Esophagus squamous epithelium (tissue), 5 donors: ENCODE data around the gene OSTM1. TPM values are rescaled to one million over a fixed set of nuclear protein-coding genes. Genes with fewer than 3 reads are reported as not detected.

ENCODE experiments used
- DNase-seq: peaks from one replicate; lab custom pipeline; 2025; lab: John Stamatoyannopoulos, UW
- H3K27ac ChIP-seq, 4 donors: fragments of 200-600 bp; sonication (generic); one replicate each; pipeline ENCODE4 v1.5.1; 2016 to 2019; ENCODE audit warnings: mild to moderate bottlenecking in 1 of 4
- H3K27me3 ChIP-seq, 4 donors: fragments of 200-600 bp; sonication (generic); 1 replicate in 3 of 4; 2 replicates in 1 of 4; pipeline versions ENCODE4 v1.5.1 to v1.6.0; 2017 to 2021; ENCODE audit warnings: antibody characterized with exemption in 1 of 4
- H3K36me3 ChIP-seq, 3 donors: fragments of 200-600 bp; sonication (generic); one replicate each; pipeline ENCODE4 v1.5.1; 2016 to 2019
- H3K4me1 ChIP-seq, 3 donors: fragments of 200-600 bp; sonication (generic); one replicate each; pipeline ENCODE4 v1.5.1; 2017 to 2019
- H3K4me3 ChIP-seq, 4 donors: fragments of 200-600 bp; sonication (generic); 1 replicate in 3 of 4; 2 replicates in 1 of 4; pipeline ENCODE4 v1.5.1; 2016 to 2019; ENCODE audit warnings: mild to moderate bottlenecking in 2 of 4, moderate library complexity in 1 of 4
- H3K9me3 ChIP-seq, 3 donors: fragments of 200-600 bp; sonication (generic); one replicate each; pipeline ENCODE4 v1.5.1; 2016 to 2019
- CTCF ChIP-seq, 6 experiments: fragments of 450-650 bp in 4 of 6; fragments of 200-600 bp in 2 of 6; sonication (generic) in 2 of 6; IDR thresholded peaks; one replicate each; pipeline ENCODE4 v1.5.1; 2016 to 2019; ENCODE audit warnings: antibody characterized with exemption in 6 of 6, mild to moderate bottlenecking in 4 of 6, moderate library complexity in 4 of 6
- POLR2A ChIP-seq, 4 donors: fragments of 450-650 bp; IDR thresholded peaks; one replicate each; pipeline ENCODE4 v1.6.1; 2017; ENCODE audit warnings: antibody characterized with exemption in 4 of 4, mild to moderate bottlenecking in 4 of 4, moderate library complexity in 3 of 4
- WGBS, 2 donors: methylation state at CpG; one replicate each; pipeline ENCODE4 v1.1.5; 2018; 5-methylcytosine and 5-hydroxymethylcytosine counted together
- intact Hi-C: fragments of 100-400 bp; cut with DNase I; formaldehyde crosslinking; loops from one replicate; pipeline ENCODE4 v1.15.0; 2022
- total RNA-seq, 4 donors: library from RNA; depleted of rRNA; stranded (reverse); fragments of >200 nt; gene quantifications; one replicate each; pipeline ENCODE4 v1.1.0, GENCODE V29; 2016
- donor health status: DM: yes; HTN: yes; CAD: no.

The OSTM1 gene
- total RNA-seq, 4 donors from 2014 or later = 12.6 to 27.1 (median 14.7) TPM

GRCh38 chr6:108051481-108051880 lies 23.1 kb downstream of the OSTM1 start:
- no peak for DNase-seq
- H3K4me3 ChIP-seq = no peak overlapping the region
- no peaks in the 10 kb centered on the region for H3K4me1 ChIP-seq
- intact Hi-C loops = no loop called here
- TF ChIP-seq POLR2A (IDR thresholded peaks at IDR 0.05) (no peak), CTCF (IDR thresholded peaks at IDR 0.05) (no peak)
- H3K36me3 ChIP-seq = peaks cover 0 to 79% (median 0%) of the 10 kb centered on the region in 3 donors
- no peaks in the 10 kb centered on the region for H3K27me3 ChIP-seq
- no peak overlapping the region for H3K27ac ChIP-seq
- no peaks in the 10 kb centered on the region for H3K9me3 ChIP-seq

GRCh38 chr6:108039681-108040080 lies 34.9 kb downstream of the OSTM1 start:
- intact Hi-C loops = no loop called here
- no peak for DNase-seq
- no peaks in the 10 kb centered on the region for H3K4me1 ChIP-seq
- H3K4me3 ChIP-seq = no peak overlapping the region
- peaks cover 0 to 89% (median 3%) of the 10 kb centered on the region in 3 donors for H3K36me3 ChIP-seq
- no peaks in the 10 kb centered on the region for H3K9me3 ChIP-seq
- H3K27me3 ChIP-seq = no peaks in the 10 kb centered on the region
- no peak overlapping the region for H3K27ac ChIP-seq
- TF ChIP-seq CTCF (IDR thresholded peaks at IDR 0.05) (no peak), POLR2A (IDR thresholded peaks at IDR 0.05) (no peak)
- 96 to 98% methylated on average over 8 of the region's 8 CpGs for WGBS, 2 donors

- Histone ChIP-seq H3K4me3 (no peak overlapping the region), H3K9me3 (no peaks in the 10 kb centered on the region), H3K4me1 (no peaks in the 10 kb centered on the region), H3K27ac (no peak overlapping the region), H3K27me3 (no peaks in the 10 kb centered on the region), H3K36me3 (peaks cover 0 to 72% (median 0%) of the 10 kb centered on the region in 3 donors)
- DNase-seq = no peak
- 97 to 98% methylated on average over 3 to 4 of the region's 4 CpGs for WGBS, 2 donors
- TF ChIP-seq CTCF (IDR thresholded peaks at IDR 0.05) = no peak
- no peak for TF ChIP-seq POLR2A (IDR thresholded peaks at IDR 0.05)
- intact Hi-C loops = no loop called here
Measured at GRCh38 chr6:108036884-108037283, 37.7 kb downstream of the OSTM1 start.

- no peak overlapping the region for H3K27ac ChIP-seq
- intact Hi-C loops = no loop called here
- no peaks in the 10 kb centered on the region for H3K9me3 ChIP-seq
- WGBS, 2 donors = 96 to 97% methylated on average over 7 to 8 of the region's 10 CpGs
- TF ChIP-seq POLR2A (IDR thresholded peaks at IDR 0.05) (no peak), CTCF (IDR thresholded peaks at IDR 0.05) (no peak)
- DNase-seq = no peak
- peaks cover 0 to 27% (median 0%) of the 10 kb centered on the region in 3 donors for H3K36me3 ChIP-seq
- H3K4me1 ChIP-seq = no peaks in the 10 kb centered on the region
- no peak overlapping the region for H3K4me3 ChIP-seq
- H3K27me3 ChIP-seq = no peaks in the 10 kb centered on the region
Measured at GRCh38 chr6:108031968-108032367, 42.6 kb downstream of the OSTM1 start.

- no peak for DNase-seq
- peaks cover 0 to 16% (median 0%) of the 10 kb centered on the region in 3 donors for H3K36me3 ChIP-seq
- no peaks in the 10 kb centered on the region for H3K27me3 ChIP-seq
- no peaks in the 10 kb centered on the region for H3K4me1 ChIP-seq
- 77 to 83% methylated on average over 1 of the region's 1 CpG for WGBS, 2 donors
- no peak overlapping the region for H3K27ac ChIP-seq
- TF ChIP-seq CTCF (IDR thresholded peaks at IDR 0.05) (no peak), POLR2A (IDR thresholded peaks at IDR 0.05) (no peak)
- intact Hi-C loops = no loop called here
- H3K9me3 ChIP-seq = no peaks in the 10 kb centered on the region
- no peak overlapping the region for H3K4me3 ChIP-seq
Measured at GRCh38 chr6:108030211-108030610, 44.3 kb downstream of the OSTM1 start.
